Mesenchymal stem cell (in vitro differentiated cells and primary cell): ENCODE results near the gene KLHL29.

ENCODE experiments used
- DNase-seq: peaks from one replicate; pipeline ENCODE4 v3.0.0-alpha.2; 2013
- H2AFZ ChIP-seq: one replicate; pipeline ENCODE4 v1.6.1; 2013; ENCODE audit warnings: low read depth, mild to moderate bottlenecking, control low read depth, inconsistent platforms, low read length, moderate library complexity
- H2AK5ac ChIP-seq: 2 replicates; pipeline ENCODE4 v1.6.1; 2013; ENCODE audit warnings: low read length, moderate library complexity, mild to moderate bottlenecking, inconsistent platforms; ENCODE audit not compliant: severe bottlenecking
- H2BK120ac ChIP-seq: one replicate; pipeline ENCODE4 v1.6.1; 2013; ENCODE audit warnings: low read depth, mild to moderate bottlenecking, inconsistent platforms, low read length, moderate library complexity
- H2BK12ac ChIP-seq, 2 experiments: one replicate each; pipeline ENCODE4 v1.6.1; 2013; ENCODE audit warnings: inconsistent platforms in 2 of 2, low read length in 2 of 2, mild to moderate bottlenecking in 2 of 2, moderate library complexity in 2 of 2, control low read depth in 1 of 2
- H2BK15ac ChIP-seq: one replicate; pipeline ENCODE4 v1.6.1; 2013; ENCODE audit warnings: mild to moderate bottlenecking, low read depth, inconsistent platforms; ENCODE audit not compliant: poor library complexity, severe bottlenecking
- H2BK5ac ChIP-seq: 2 replicates; pipeline ENCODE4 v1.6.1; 2013; ENCODE audit warnings: low read depth, mild to moderate bottlenecking, low read length, control low read depth, inconsistent platforms; ENCODE audit not compliant: poor library complexity, severe bottlenecking
- H3K14ac ChIP-seq, 2 experiments: one replicate each; pipeline ENCODE4 v1.6.1; 2013; ENCODE audit warnings: inconsistent platforms in 2 of 2, low read length in 2 of 2, control low read depth in 1 of 2, mild to moderate bottlenecking in 1 of 2, moderate library complexity in 1 of 2
- H3K18ac ChIP-seq, 2 experiments: one replicate each; pipeline ENCODE4 v1.6.1; 2013; ENCODE audit warnings: inconsistent platforms in 2 of 2, low read length in 2 of 2, control low read depth in 1 of 2, low read depth in 1 of 2, mild to moderate bottlenecking in 1 of 2
- H3K23ac ChIP-seq, 2 experiments: one replicate each; pipeline ENCODE4 v1.6.1; 2013; ENCODE audit warnings: inconsistent platforms in 2 of 2, low read length in 2 of 2, mild to moderate bottlenecking in 2 of 2, moderate library complexity in 2 of 2, control low read depth in 1 of 2
- H3K27ac ChIP-seq: 2 replicates; pipeline ENCODE4 v1.5.1; 2013; ENCODE audit warnings: mild to moderate bottlenecking, moderate library complexity, low read length, control low read depth, inconsistent platforms; ENCODE audit not compliant: poor library complexity, severe bottlenecking
- H3K27me3 ChIP-seq, 2 experiments: 2 replicates each; pipeline versions ENCODE4 v1.6.1 to v1.7.0; 2013; ENCODE audit warnings: low read length in 2 of 2, mild to moderate bottlenecking in 2 of 2, moderate library complexity in 2 of 2, control low read depth in 1 of 2, inconsistent platforms in 1 of 2; ENCODE audit not compliant: control insufficient read depth in 1 of 2, insufficient read depth in 1 of 2
- H3K36me3 ChIP-seq, 2 experiments: 2 replicates each; pipeline versions ENCODE4 v1.6.1 to v1.7.0; 2013; ENCODE audit warnings: low read length in 2 of 2, control low read depth in 1 of 2, inconsistent platforms in 1 of 2, low read depth in 1 of 2, mild to moderate bottlenecking in 1 of 2; ENCODE audit not compliant: insufficient read depth in 2 of 2, control insufficient read depth in 1 of 2
- H3K4ac ChIP-seq, 2 experiments: one replicate each; pipeline ENCODE4 v1.6.1; 2013; ENCODE audit warnings: inconsistent platforms in 2 of 2, low read length in 2 of 2, mild to moderate bottlenecking in 2 of 2, moderate library complexity in 2 of 2, control low read depth in 1 of 2, low read depth in 1 of 2
- H3K4me1 ChIP-seq: 2 replicates; pipeline ENCODE4 v1.6.1; 2013; ENCODE audit warnings: low read depth, low read length, control low read depth; ENCODE audit not compliant: control insufficient read depth, insufficient read depth
- H3K4me2 ChIP-seq: 2 replicates; pipeline ENCODE4 v1.6.1; 2013; ENCODE audit warnings: low read length, mild to moderate bottlenecking, inconsistent platforms; ENCODE audit not compliant: poor library complexity, severe bottlenecking
- H3K4me3 ChIP-seq, 2 experiments: 2 replicates each; pipeline versions ENCODE4 v1.5.1 to v1.7.0; 2013; ENCODE audit warnings: low read length in 2 of 2, mild to moderate bottlenecking in 2 of 2, control low read depth in 1 of 2, low read depth in 1 of 2; ENCODE audit not compliant: insufficient read depth in 1 of 2
- H3K79me1 ChIP-seq: replicated peaks from 2 replicates; pipeline ENCODE4 v1.6.1; 2013; ENCODE audit warnings: mild to moderate bottlenecking, control low read depth, low read length, inconsistent platforms; ENCODE audit not compliant: poor library complexity, severe bottlenecking
- H3K9ac ChIP-seq: 2 replicates; pipeline ENCODE4 v1.7.0; 2013; ENCODE audit warnings: mild to moderate bottlenecking, low read length, moderate library complexity
- H3K9me3 ChIP-seq: 2 replicates; pipeline ENCODE4 v1.7.0; 2013; ENCODE audit warnings: mild to moderate bottlenecking, low read length; ENCODE audit not compliant: control insufficient read depth
- H4K8ac ChIP-seq: one replicate; pipeline ENCODE4 v1.6.1; 2013; ENCODE audit warnings: inconsistent platforms, mild to moderate bottlenecking, low read length, moderate library complexity
- H4K91ac ChIP-seq: one replicate; pipeline ENCODE4 v1.6.1; 2013; ENCODE audit warnings: mild to moderate bottlenecking, low read length, inconsistent platforms
- whole genome bisulfite sequencing: methylation state at CpG from one replicate; pipeline ENCODE4 v1.1.7; 2013; ENCODE audit warnings: mixed read lengths; 5-methylcytosine and 5-hydroxymethylcytosine counted together

Gene KLHL29

GRCh38 chr2:23631389-23631788 is 246.4 kb downstream of the KLHL29 start:
- Histone ChIP-seq H2AK5ac (no peak overlapping the region), H3K27ac (no peak overlapping the region), H2BK5ac (no peak overlapping the region), H3K36me3 (peaks cover 0 to 4% of the 10 kb centered on the region in 2 experiments), H3K4me3 (no peak overlapping the region), H4K91ac (no peak overlapping the region), H2BK15ac (no peak overlapping the region), H2BK12ac (no peak overlapping the region), H3K4me1 (peaks cover 2% of the 10 kb centered on the region), H4K8ac (no peak overlapping the region), H3K4me2 (no peak overlapping the region), H3K79me1 (peaks cover 2% of the 10 kb centered on the region), H3K9ac (no peak overlapping the region), H2BK120ac (no peak overlapping the region), H3K14ac (no peak overlapping the region), H3K4ac (no peak overlapping the region), H3K9me3 (no peaks in the 10 kb centered on the region), H3K23ac (no peak overlapping the region), H3K18ac (no peak overlapping the region), H2AFZ (no peak overlapping the region), H3K27me3 (no peaks in the 10 kb centered on the region)
- 85% methylated on average over 10 of the region's 11 CpGs for WGBS
- DNase-seq: no peak

GRCh38 chr2:23632386-23632785 is 247.4 kb downstream of the KLHL29 start:
- H3K9ac ChIP-seq: no peak overlapping the region
- no peaks in the 10 kb centered on the region for H3K9me3 ChIP-seq
- H3K4me3 ChIP-seq: no peak overlapping the region
- DNase-seq: no peak
- no peak overlapping the region for H2AFZ ChIP-seq
- WGBS: 71% methylated on average over 6 of the region's 6 CpGs
- no peak overlapping the region for H4K8ac ChIP-seq
- no peak overlapping the region for H3K23ac ChIP-seq
- H4K91ac ChIP-seq: no peak overlapping the region
- H3K27ac ChIP-seq: no peak overlapping the region
- peaks cover 2% of the 10 kb centered on the region for H3K79me1 ChIP-seq
- no peak overlapping the region for H3K14ac ChIP-seq
- H3K4ac ChIP-seq: no peak overlapping the region
- H3K18ac ChIP-seq: no peak overlapping the region
- H2AK5ac ChIP-seq: no peak overlapping the region
- H2BK120ac ChIP-seq: no peak overlapping the region
- no peak overlapping the region for H3K4me2 ChIP-seq
- no peak overlapping the region for H2BK12ac ChIP-seq
- H3K4me1 ChIP-seq: peaks cover 4% of the 10 kb centered on the region
- no peak overlapping the region for H2BK15ac ChIP-seq
- no peaks in the 10 kb centered on the region for H3K27me3 ChIP-seq
- no peak overlapping the region for H2BK5ac ChIP-seq
- H3K36me3 ChIP-seq: no peaks in the 10 kb centered on the region

GRCh38 chr2:23632831-23633395 is 247.9 kb downstream of the KLHL29 start:
- Histone ChIP-seq H3K4me2 (no peak overlapping the region), H3K23ac (no peak overlapping the region), H2BK12ac (no peak overlapping the region), H3K4me1 (peaks cover 6% of the 10 kb centered on the region), H3K18ac (no peak overlapping the region), H2BK5ac (no peak overlapping the region), H4K91ac (no peak overlapping the region), H3K27me3 (no peaks in the 10 kb centered on the region), H3K14ac (no peak overlapping the region), H2AFZ (no peak overlapping the region), H2BK15ac (no peak overlapping the region), H3K9me3 (no peaks in the 10 kb centered on the region), H4K8ac (no peak overlapping the region), H2BK120ac (no peak overlapping the region), H3K9ac (no peak overlapping the region), H3K27ac (no peak overlapping the region), H3K4me3 (no peak overlapping the region), H3K4ac (no peak overlapping the region), H2AK5ac (no peak overlapping the region), H3K36me3 (no peaks in the 10 kb centered on the region), H3K79me1 (peaks cover 2% of the 10 kb centered on the region)
- no peak for DNase-seq
- 95% methylated on average over 4 of the region's 5 CpGs for WGBS

- no peak overlapping the region for H3K4me3 ChIP-seq
- no peak overlapping the region for H3K23ac ChIP-seq
- H2AFZ ChIP-seq: no peak overlapping the region
- H2BK12ac ChIP-seq: no peak overlapping the region
- peaks cover 6% of the 10 kb centered on the region for H3K4me1 ChIP-seq
- no peak for DNase-seq
- H3K9ac ChIP-seq: no peak overlapping the region
- no peaks in the 10 kb centered on the region for H3K27me3 ChIP-seq
- no peak overlapping the region for H4K8ac ChIP-seq
- no peaks in the 10 kb centered on the region for H3K9me3 ChIP-seq
- H3K18ac ChIP-seq: no peak overlapping the region
- WGBS: 97% methylated on average over 8 of the region's 8 CpGs
- no peak overlapping the region for H3K4ac ChIP-seq
- no peak overlapping the region for H2AK5ac ChIP-seq
- no peak overlapping the region for H3K14ac ChIP-seq
- H3K4me2 ChIP-seq: no peak overlapping the region
- H2BK15ac ChIP-seq: no peak overlapping the region
- no peak overlapping the region for H4K91ac ChIP-seq
- H3K27ac ChIP-seq: no peak overlapping the region
- H2BK5ac ChIP-seq: no peak overlapping the region
- no peak overlapping the region for H2BK120ac ChIP-seq
- H3K36me3 ChIP-seq: no peaks in the 10 kb centered on the region
- H3K79me1 ChIP-seq: peaks cover 2% of the 10 kb centered on the region
Measured at GRCh38 chr2:23633966-23634365, 249.0 kb downstream of the KLHL29 start.
